GM10266 (cell line): Measurements from ENCODE around the gene FARSB.

Source experiments
- DNase-seq: peaks from one replicate; pipeline ENCODE4 v3.0.0; 2012; ENCODE audit errors: extremely low spot score
- CTCF ChIP-seq: IDR thresholded peaks from 2 replicates; pipeline ENCODE4 v1.5.1; 2012; ENCODE audit warnings: mild to moderate bottlenecking, low read depth; ENCODE audit not compliant: control insufficient read depth, insufficient read depth; ENCODE audit errors: missing control alignments

The FARSB gene

GRCh38 chr2:222643134-222643533, 12.8 kb downstream of the FARSB start:
- TF ChIP-seq CTCF = no peak
- DNase-seq = no peak

- TF ChIP-seq CTCF = no peak
- DNase-seq = no peak
Measured at GRCh38 chr2:222641336-222641735, 14.6 kb downstream of the FARSB start.

DNA sequence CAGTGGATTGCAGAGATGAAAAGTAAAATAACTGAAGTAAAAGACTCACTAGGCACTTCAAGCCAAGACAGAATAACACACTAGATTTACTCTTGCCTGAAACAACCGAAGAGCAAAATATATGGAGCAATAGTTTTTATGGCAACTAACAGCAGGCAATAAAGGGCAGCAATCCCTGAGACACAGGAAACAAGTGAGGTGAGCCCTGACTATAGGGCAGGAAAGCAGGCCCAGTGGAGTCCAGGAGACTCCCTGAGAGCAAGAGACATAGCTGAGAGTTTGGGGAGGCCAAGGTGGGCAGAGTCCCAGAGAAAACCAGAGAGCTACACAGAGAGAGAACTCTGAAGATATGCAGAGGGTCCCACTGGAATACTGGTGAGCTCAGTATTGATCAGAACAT, 18.8 kb downstream of the FARSB start:
- no peak for TF ChIP-seq CTCF
- DNase-seq = no peak

GRCh38 chr2:222635295-222635694, 20.6 kb downstream of the FARSB start:
- DNase-seq = no peak
- TF ChIP-seq CTCF = no peak

GRCh38 chr2:222627764-222628163, 28.1 kb downstream of the FARSB start:
- no peak for DNase-seq
- TF ChIP-seq CTCF = no peak

DNA sequence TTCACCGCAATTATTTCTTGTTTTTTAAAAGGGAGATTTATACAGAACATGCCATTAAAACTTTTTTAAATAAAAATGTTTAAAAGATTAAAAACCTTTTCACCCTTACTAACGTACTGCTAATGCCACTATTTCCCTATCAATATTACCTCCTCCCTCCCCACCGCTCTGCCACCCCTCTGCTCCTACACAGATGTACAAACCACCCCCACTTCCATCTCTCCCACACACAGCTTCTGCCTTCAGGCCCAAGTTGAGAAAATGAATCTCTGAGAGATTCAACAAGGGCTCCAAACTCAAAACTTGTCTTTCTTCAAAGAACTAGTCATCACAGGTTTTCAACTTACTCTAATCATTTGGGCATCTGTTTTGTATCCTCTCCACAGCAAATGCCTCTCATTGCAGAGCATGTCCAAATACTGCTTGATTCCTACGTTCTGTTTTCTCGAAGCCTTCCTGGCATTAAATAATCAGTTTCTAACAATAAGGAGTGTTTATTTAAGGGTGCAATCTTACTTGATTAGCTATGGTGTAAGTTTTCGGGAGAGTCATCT, 32.1 kb downstream of the FARSB start:
- DNase-seq = no peak
- TF ChIP-seq CTCF = no peak

DNA sequence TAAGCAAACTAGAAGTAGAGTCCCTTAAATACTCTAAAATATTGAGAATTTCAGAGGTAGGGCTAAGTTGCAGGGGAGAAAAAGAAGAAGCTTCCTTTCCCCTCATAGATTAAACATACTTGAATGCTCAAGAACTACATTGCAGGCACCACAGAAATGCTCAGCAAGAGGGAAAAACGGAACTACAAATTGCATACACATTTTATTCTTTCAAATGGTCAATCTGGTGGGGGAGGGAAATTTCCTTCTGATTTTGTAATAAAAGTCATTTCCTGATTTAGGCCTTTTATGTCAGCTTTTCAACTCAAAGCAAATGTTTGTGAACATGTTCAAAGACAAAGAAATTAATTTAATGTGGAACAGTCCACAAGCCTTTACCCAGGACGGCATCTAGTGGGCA, 33.0 kb downstream of the FARSB start:
- no peak for DNase-seq
- TF ChIP-seq CTCF = no peak
